ACHN (cell line): ENCODE measurements around the gene TGFB3.

Experiments used
- DNase-seq: peaks from one replicate; pipeline ENCODE4 v3.0.0-alpha.2; 2015
- in situ Hi-C: cut with HindIII; loops from 2 replicates; pipeline ENCODE4 v1.10.0; 2017; ENCODE audit warnings: low sequenced_read_pairs, low pct_ligation_motif_present, low pct_unique_long_range_greater_than_20kb

Gene TGFB3

DNA sequence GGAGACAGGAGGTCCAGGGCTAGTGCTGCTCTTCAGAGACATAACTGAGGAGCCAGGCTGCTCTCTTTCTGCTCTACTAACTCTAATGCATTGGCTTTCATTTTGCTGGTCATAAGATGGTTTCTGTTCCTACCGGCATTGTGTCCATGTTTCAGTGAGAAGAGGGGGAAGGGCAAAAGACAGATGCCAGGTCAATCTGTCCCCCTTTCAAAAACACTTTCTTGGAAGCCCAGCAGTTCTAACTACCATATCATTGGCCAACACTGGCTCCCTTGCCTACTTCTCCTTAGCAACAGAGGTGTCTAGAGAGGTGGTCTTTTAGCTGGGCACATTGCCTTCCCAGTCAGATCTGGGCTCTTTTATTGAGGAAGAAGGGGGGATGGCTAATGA, 63.9 kb downstream of the TGFB3 start:
- in situ Hi-C loops = no loop called here
- DNase-seq = no peak

DNA sequence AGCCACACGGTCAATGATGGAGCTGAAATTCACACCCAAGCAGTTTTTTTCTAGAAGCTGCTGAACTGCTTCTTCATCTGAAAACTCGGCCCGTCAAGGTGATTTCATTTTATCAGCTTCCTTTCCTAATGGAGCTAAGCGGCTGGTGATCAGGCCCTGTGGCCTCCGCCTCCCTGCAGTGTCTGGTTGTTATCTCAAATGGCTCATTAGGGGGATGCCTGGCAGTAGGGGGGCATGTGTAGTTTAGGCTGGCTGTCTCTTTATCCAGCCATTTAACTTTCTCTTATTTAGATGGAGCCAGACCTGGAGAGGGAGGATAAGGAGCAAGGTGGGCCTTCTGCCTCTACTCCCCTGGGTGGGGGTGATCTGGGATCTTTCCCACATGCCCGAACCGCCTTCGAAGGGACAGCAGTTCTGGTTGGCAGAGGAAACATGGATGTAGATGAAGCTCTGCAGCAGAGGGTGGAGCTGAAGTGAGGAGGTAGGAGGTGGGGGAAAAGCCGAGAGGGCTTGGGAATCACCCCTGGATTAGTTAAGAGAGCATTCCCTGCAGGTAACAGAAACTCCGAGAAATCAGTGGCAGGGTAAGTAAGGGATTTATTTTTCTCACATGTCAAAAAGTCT, 64.4 kb downstream of the TGFB3 start:
- in situ Hi-C loops = no loop called here
- DNase-seq = no peak

DNA sequence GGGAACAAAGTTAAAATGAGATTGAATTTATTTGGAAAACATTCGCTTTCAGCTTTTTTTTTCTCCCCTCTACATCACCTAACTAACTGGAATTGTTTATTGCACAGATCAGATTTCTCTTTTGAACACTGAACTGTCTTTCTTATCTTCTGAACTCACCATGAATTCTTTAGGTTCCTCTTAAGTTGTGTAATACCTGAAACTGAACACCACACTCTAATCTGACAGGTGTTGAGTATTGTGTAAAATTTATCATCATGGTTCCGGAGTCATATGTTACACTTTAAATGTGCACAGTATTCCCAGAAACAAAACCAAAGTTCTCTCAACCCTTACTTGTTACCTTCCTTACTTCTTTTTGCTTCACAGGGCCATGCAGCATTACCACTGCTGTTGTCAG, 66.8 kb downstream of the TGFB3 start:
- in situ Hi-C loops = no loop called here
- DNase-seq = no peak

DNA sequence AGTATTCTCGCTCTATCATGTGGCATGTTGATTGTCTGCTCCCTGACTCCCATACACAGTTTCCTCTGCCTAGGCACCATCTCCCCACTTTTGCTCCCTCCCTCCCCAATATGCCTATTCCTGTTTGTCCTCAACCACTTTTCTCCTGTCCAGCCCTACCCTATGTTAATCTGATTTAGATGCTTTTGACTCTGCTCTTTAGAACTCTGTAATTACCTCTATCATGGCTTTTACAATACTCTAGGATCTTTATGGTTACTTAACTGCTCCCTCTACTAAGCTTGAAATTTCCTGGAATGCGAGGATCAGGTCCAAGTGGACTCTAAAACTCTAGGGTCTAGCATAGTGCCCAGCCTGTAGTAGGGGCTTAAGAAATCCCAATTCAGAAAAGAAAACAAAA, 68.6 kb downstream of the TGFB3 start:
- DNase-seq = no peak
- in situ Hi-C loops = no loop called here

DNA sequence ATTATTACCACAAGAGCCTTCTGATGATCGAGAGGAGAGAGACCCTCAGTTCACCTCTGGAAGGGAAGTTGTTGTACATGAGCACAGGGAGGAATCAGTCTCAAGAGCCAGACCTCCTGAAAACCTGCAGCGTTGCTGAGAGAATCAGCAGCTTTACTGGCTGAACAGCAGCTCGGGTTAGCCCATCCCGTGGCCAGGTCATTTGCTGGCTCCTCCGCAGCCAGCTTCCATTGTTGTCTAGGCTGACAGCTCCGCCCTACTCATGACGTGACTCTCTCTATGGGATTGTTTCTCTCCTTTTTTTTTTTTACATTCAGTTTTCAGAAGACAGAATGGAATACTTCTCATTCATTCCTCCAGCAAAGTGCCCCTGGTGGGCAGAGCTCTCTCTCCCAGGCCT, 69.9 kb downstream of the TGFB3 start:
- no peak for DNase-seq

DNA sequence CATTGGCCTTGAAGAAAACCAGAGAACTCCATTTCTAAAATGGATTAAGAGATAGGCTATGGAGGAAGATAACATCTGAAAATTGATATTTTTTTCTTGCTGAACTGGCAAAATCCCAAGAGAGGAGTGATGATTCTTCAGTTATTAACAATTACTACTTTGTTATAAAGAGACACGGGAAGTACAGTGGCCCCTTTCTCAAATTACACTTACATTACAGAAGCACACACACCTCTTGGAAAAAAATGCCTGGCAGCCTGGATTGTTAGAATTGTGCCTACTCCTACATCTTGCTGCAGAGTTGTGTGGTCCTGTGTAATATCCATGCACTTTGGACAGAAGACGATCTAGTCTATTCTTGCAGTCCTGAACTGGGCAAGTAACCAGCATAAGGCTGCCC, 71.7 kb downstream of the TGFB3 start:
- DNase-seq = no peak
- in situ Hi-C loops = no loop called here

More for the DNA sequence above, 69.9 kb downstream of the TGFB3 start:
- in situ Hi-C loops = no loop called here

DNA sequence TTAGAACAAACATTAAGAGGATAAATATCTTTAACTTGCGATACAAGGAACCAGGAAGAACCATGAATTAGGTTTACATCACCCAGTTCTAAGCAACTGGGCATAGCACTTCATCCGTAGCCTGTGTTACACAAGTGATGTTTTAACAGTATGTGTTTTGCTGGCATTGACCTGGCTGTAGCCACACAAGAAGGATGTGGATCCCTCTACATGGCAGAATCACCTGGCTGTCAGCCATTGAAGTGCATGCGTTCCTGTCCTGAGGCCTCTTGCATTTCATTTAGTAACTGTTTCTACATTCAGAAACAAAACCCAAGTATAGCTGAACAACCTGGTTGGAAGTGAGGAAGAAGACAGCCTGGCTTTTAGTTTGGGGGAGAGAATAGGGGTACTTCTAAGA, 72.2 kb downstream of the TGFB3 start:
- no peak for DNase-seq
- in situ Hi-C loops = no loop called here
